ENCODE measurements around the gene NISCH.

NISCH gene

DNA sequence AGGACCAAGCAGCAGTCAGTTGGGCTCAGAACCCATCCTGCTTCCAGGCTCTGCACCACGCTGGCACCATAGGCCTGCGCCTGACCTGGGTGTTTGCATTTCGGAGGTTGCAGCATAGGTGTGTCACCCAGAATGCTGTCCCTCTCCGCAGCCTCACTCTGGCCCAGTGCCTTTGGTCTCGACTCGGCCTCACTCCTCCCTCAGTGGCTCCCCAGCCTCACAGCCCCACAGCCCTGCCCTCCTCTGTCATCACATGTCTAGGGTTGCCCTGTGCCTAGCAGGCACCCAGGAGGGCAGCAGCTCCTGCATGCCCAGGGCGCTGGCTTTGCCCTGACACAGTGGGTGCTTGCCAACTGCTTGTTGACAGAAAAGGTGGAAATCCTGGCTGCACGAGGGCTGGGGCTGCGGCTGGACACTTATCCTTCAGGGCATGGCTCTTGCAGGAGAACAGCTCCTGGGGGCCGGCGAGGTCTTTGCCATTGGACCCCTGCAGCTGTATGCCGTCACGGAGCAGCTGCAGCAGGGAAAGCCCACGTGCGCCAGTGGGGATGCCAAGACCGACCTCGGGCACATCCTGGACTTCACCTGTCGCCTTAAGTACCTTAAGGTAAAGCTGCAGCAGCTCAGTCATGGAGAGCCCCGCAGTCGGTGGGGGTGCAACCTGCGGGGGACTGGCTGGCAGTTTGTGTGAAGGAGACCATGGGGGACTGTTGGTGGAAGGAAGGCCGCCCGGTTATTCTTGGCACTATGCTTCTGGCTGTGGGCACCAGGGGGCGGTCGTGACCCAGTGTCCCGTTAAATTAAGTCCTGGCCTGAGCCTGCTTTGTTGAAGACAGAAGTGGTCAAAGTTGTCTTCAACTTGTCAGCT lies 16.2 kb downstream of the NISCH start:
- FAIRE-seq (no peak), DNase-seq (ENCODE audit: low spot score) (no peak)

DNA sequence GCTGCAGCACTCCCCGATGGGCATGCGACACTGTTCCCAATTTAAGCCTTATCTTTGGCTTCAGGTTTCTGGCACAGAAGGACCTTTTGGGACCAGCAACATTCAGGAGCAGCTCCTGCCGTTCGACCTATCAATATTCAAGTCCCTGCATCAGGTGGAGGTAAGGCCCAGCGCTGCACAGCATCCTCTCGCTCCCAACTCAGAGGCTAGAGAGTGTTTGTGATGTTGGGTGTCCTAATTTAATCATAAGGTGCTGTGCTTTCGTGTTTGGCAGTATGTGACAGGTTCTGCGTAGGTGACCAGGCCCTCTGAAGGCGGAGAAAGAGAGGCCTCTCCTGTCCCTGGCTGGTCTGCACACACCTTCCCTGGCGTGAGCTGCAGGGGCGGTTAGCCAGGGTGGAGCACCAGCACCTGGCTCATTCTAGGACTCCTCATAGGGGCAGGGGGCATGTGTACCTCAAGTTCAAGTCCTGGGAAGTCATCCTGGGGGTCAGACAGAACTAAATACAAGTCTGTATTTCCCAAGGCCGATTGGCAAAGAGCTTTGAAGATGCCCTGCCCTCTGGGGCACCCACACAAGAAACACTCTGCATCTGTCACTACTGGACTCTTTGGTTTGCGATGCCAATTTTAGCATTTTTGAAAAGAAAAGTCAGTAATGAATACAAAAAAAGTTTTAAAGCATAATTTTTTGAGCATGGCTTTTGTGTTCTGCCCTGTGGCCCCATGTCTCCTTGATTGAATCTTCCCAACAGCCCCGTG lies 17.0 kb downstream of the NISCH start:
- FAIRE-seq (no peak), DNase-seq (ENCODE audit: low spot score) (no peak)

DNA sequence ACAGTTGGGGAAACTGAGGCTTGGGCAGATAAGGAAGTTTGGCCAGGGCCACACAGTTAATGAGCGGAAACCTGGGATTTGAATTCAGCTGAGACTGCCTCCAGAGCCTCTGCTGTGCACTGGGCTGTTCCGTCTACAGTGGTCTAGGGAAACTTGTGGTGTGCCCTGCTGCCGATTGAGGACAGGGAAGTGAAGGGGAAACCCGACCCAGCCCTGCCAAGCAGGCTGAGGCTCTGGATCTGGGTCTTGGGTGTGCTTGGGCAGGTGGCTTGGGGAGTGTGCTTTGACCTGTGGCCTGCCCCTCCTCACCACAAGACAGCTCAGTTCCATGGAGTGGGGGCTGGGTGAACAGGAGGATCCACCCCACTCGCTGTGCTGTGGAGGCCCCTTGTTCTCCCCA lies 17.6 kb downstream of the NISCH start:
- DNase-seq (ENCODE audit: low spot score) = no peak
- no peak for FAIRE-seq

DNA sequence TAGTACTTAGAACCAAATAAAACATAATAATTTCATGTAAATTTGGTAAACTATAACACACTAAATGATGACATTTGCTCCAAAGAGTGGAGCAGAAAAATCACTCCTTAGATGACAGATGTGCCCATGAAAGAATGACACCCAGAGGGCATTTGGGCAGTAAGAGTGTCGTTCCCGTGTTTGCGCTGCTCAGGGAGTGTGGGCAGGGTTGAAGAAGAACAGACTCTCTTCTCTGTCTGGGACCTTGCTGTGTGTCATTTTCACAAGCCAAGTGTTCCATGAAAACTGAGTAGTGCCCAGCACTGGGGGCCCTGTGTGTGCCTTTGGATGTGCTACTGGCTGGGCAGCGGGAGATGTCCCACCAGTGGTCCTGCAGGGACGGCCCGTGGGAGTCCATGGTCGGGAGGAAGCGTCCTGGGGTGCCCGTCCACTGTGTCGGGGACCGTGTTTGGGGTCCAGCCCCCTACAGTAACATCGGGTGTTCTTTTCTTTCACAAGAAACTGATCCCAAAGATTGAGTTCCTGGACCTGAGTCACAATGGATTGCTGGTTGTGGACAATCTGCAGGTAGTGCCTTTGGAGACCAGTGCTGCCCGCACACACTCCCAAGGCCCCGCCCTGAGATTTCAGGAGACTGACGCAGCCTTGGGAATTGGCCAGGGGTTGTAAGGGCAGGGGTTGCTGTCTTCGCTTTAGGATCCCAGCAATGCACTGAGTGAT lies 21.8 kb downstream of the NISCH start:
- DNase-seq (ENCODE audit: low spot score) (no peak), FAIRE-seq (no peak)

DNA sequence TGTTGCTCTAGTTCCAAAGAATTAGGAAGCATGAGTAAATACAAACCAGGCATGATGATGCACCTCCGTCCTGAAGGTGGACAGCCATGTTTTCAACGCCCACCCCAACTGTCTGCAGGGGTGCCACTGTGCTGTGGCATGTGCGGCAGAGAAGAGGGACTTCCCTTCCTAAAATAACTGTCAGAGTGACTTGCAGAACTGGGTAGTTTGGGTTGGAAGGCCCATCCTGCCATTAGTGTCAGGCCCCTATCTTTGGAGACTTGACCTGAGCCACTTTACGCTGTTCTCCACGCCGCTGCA lies 22.3 kb downstream of the NISCH start:
- no peak for FAIRE-seq

DNA sequence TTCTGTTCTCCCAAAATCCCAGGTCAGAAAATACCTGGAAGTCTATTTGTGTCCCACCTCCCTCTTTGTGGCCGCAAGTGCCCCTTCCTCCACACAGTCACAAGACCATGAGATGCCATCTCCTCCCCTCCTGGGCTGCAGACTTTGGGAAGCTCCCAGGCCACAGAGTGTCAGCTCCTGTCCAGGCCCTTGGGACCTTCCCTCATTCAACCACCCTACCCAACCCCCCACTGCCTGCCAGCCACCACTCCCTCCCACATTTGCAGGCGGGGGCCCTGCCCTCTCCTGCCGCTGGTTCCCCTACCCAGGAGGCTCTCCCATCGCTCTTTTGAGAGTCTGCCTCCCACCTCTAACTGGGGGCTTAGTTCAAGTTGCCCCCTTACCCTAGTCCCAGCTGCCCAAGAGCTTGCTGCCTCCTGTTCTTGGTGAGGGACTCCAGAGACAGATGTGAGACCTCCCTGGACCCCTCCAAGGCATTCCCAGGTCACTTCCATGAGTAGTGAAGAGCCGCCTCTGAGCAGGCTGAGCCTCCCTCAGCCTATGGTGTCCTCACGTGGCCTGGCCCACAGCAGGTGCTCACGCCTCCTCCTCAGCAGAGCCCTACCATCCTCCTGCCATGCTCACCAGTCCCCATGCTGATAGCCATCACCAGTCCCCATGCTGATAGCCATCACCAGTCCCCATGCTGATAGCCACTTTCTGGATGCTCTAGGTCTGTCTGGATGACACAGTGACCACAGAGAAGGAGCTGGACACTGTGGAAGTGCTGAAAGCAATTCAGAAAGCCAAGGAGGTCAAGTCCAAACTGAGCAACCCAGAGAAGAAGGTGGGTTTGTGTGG lies 23.9 kb downstream of the NISCH start:
- FAIRE-seq = no peak
- no peak for DNase-seq (ENCODE audit: low spot score)

More for the DNA sequence above, 22.3 kb downstream of the NISCH start:
- no peak for DNase-seq (ENCODE audit: low spot score)

DNA sequence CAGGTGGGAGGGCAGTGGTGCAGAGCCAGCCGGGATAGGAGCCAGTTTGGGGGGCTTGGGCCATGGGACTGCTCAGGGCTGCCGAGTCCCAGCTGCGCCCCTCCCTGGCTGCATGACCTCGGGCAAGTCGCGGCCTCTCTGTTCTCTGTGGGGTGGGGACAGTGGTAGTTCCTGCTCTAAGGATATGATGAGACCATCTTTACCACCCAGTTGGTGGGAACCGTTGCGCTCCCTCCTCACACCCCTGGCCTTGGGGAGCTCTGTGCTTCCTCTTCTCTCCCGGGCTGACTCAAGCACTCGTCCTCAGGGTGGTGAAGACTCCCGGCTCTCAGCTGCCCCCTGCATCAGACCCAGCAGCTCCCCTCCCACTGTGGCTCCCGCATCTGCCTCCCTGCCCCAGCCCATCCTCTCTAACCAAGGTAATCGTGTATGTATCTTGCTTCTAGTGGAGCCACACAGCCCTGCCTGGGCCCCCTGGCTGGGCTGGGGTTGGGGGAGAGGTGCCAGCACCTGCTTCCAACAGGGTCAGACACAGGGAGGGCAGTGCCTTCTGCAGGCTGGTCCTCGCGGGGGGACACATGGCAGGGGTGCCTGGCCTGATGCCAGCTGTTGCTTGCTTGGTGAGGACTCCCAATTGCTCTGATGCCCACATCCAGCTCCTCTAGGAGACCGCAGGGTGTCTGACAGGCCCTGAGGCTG lies 24.6 kb downstream of the NISCH start:
- no peak for FAIRE-seq
- DNase-seq (ENCODE audit: low spot score) = no peak

DNA sequence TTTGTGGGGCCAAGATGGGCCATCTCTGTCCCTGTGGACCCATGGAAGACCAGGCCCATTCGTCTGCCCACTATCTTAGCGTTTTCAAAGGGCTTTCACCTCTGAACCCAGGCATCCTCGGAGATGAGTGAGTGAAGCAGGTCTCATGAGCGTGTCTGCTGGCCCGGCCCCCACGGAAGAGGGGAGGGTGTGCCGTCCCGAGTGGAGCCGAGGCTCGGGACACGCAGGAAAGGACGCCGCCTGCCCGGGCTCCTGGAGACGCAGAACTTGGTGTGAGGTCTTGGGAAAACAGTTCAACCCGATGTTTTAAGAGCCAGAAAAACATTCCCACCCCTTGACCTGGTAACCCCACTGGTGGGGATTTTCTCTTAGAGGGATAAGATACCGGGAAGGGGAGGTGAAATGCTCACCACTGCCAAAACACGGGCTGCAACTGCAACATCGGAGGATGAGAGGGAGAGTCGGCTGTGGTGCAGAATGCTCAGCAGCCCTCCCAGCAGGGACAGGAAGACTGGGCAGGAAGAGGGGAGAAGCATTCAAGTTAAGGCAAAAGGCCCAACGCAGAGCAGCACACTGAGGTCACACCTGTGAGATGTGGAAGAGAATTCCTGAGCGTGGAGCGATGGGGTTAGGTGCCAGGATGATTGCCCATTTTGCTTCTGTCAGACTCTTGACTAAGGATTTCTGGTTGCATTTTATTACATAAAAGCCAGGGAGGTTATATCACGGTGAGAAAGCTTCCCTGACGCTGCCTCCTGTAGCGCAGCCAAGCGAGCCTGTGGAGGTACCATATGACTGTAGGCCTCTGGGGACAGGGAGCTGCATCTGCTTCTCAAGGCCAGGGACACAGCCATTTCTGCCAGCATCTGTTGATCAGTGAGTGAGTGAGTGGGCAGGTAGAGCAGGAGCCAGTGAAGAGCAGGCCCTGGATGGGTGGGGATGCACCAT lies 25.6 kb downstream of the NISCH start:
- no peak for DNase-seq (ENCODE audit: low spot score)
- FAIRE-seq = no peak

DNA sequence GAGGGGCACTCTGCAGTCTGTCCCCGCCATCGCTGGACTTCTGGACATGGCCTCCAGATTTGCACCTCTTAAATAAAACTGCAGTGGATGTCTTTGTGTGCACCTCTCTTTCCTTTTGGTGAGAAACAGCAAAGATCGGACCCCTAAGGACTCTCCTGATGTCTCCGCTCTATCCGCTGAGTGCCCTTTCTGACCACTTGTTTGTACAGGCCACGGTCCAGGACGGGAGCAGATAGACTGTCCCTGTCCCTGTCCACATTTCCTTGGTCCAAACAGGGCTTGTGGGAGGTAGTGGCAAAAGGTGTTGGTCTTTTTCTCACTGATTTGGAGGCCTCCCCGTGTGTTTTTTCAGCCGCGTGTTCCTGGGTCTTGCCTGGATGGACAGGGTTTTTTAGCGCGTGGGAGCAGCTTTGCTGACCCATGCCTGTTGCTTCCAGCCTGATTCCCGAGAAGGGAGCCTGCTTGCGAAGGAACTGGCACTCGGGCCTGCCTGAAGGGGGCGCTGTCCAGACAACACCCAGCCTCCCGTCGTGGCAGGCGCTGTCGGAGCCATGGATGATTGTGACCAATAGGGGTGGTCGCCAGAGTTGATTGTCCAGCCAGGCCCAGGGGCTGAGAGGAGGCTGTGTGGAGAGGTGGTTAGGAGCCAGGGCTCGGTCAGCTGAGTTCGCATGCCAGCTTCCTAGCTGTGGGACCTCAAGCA lies 26.6 kb downstream of the NISCH start:
- no peak for FAIRE-seq
- peak; percentile 36 for DNase-seq (ENCODE audit: low spot score)

DNA sequence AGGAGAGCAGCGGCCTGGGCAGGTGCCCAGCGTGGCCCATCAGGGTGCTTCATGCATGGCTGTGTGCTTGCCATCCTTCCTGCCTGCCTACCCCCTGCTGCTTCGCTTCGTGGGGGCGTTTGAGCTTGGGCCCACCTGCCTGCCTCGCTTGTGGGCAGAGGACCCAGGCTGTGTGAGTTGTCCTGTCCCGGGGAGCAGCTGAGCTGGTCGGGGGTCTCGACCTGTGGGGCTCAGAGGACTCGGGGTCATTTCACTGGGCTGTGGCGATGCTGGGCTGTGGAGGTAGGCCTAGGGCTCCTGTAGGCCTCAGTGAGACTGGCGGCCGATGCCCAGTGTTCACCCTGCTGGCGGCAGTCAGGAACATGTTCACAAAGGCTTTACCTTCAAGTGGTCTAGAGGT lies 27.7 kb downstream of the NISCH start:
- DNase-seq (ENCODE audit: low spot score) = no peak

DNA sequence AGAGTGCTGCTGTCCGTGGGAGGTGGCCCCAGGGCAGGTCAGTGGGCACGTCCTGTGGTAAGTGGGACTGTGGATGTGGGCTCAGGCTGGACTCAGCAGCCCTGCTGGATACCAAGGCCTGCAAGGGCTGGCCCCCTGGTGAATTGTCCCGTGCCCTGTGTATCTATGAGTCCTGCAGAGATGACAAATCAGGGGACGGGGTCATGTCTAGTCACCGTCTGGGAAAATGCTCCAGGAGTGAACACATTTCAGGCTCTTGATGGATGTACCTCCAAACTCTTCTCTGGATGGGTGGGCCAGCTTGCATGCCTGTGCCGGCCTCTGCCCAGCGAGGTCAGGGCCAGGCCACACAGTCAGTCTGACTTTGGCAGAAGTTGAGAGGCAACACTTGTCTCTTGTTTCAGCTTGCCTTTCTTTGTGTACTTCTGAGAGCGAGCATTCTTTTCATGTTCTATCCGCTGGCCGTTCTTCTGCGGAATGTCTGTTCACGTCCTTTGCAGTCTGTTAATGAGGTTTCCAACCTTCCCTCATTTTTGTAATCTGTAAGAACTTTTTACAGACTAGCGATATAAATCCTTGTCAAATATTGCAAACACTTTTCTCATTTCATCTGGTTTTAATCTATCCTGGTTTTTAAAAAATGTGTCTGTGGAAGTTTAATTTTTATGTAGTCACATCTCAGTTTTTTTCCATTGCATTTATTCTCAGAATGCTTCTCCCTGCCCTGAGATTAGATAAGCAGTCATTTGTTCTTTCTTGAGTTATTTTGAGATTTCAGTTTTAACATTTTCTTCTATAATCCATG lies 28.4 kb downstream of the NISCH start:
- DNase-seq (ENCODE audit: low spot score) (no peak), FAIRE-seq (no peak)

More for the DNA sequence above, 27.7 kb downstream of the NISCH start:
- FAIRE-seq = no peak

DNA sequence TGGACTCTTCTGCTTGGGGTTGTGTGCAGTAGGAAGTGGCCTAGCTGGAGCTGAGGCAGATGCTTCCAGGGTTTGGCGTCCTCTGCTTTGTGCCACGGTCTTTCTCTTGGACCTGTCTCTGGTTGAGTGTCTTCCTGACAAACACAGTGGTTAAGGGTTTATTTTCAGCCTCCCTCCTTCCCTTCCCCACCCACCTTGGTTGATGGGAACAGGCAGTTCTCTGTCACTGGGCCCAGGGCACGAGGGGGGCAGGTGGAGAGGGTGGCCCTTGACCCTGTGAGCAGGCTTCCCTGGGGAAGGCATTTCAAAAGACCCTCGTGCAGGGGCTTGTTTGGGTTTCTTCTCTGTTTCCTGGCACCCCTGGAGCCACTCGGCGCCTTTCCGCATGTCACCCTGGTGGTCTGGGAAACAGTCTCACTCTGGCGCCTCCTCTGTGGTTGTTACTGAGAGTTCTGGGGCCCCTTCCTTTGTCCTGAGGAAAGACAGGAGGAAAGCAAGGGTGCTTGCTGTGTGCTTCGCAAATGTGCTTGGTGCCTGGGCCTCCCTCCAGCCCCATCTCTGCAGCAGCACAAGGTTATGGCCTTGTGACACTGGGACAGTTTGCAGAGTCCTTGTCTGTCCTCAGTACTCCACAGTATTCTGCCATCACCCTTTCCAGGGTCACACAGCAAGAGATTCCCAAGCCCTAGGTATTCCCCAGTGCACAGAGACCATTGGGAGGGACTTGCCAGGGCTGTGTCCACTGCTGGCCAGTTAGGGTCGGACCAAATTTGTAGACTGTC lies 29.5 kb downstream of the NISCH start:
- FAIRE-seq (peak; percentile 20), DNase-seq (ENCODE audit: low spot score) (no peak)

DNA sequence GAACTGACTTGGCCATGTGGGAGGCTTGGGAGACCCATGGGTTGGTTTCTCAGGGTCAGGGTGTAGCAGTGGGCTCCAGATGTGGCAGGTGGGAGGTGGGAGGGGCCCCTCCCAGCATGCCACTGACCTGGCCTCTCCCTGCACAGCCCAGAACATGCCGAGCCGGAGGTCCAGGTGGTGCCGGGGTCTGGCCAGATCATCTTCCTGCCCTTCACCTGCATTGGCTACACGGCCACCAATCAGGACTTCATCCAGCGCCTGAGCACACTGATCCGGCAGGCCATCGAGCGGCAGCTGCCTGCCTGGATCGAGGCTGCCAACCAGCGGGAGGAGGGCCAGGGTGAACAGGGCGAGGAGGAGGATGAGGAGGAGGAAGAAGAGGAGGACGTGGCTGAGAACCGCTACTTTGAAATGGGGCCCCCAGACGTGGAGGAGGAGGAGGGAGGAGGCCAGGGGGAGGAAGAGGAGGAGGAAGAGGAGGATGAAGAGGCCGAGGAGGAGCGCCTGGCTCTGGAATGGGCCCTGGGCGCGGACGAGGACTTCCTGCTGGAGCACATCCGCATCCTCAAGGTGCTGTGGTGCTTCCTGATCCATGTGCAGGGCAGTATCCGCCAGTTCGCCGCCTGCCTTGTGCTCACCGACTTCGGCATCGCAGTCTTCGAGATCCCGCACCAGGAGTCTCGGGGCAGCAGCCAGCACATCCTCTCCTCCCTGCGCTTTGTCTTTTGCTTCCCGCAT lies 31.8 kb downstream of the NISCH start:
- no peak for DNase-seq (ENCODE audit: low spot score)
- no peak for FAIRE-seq

DNA sequence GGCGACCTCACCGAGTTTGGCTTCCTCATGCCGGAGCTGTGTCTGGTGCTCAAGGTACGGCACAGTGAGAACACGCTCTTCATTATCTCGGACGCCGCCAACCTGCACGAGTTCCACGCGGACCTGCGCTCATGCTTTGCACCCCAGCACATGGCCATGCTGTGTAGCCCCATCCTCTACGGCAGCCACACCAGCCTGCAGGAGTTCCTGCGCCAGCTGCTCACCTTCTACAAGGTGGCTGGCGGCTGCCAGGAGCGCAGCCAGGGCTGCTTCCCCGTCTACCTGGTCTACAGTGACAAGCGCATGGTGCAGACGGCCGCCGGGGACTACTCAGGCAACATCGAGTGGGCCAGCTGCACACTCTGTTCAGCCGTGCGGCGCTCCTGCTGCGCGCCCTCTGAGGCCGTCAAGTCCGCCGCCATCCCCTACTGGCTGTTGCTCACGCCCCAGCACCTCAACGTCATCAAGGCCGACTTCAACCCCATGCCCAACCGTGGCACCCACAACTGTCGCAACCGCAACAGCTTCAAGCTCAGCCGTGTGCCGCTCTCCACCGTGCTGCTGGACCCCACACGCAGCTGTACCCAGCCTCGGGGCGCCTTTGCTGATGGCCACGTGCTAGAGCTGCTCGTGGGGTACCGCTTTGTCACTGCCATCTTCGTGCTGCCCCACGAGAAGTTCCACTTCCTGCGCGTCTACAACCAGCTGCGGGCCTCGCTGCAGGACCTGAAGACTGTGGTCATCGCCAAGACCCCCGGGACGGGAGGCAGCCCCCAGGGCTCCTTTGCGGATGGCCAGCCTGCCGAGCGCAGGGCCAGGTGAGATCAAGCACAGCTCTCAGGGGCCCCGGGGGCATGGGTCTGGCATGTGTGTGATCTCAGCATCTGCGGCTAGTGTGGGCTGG lies 32.6 kb downstream of the NISCH start:
- DNase-seq (ENCODE audit: low spot score) (no peak), FAIRE-seq (no peak)

DNA sequence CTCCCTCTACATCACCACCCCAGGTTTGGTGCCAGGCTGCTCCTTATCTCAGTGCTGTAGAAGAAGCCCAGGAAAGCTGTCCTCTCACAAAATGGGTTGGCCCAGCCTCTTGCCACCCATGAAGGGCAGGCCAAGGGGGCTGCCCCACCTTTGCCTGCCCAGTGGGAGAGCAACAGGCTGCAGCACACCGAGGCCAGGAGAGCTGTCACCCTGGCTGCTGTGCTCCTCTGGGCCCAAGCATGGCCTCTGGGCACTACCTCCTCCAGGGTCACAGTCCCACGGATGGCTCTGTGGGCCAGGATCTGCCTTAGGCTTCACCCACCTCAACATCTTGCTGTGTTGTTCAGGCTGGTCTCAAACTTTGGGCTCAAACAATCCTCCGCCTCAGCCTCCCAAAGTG lies 33.3 kb downstream of the NISCH start:
- FAIRE-seq = no peak
- DNase-seq (ENCODE audit: low spot score) = no peak

DNA sequence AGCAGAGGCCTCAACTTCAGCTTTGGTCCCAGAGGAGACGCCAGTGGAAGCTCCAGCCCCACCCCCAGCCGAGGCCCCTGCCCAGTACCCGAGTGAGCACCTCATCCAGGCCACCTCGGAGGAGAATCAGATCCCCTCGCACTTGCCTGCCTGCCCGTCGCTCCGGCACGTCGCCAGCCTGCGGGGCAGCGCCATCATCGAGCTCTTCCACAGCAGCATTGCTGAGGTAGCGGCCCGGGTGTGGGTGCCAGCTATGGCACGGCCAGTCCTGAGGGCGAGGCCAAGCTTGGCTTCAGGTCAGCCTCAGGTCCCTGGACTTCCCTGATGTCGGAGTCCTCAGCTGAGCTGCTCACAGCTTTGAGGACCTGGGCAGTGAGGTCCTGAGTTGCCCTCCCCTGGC lies 34.0 kb downstream of the NISCH start:
- DNase-seq (ENCODE audit: low spot score) = no peak
- no peak for FAIRE-seq
